Chondrocyte (in vitro differentiated cells): ENCODE data around the gene NLGN4Y. TPM values are rescaled to one million over a fixed set of nuclear protein-coding genes. Genes with fewer than 3 reads are reported as not detected.

ENCODE experiments used
- DNase-seq: peaks from one replicate; pipeline ENCODE4 v3.0.0; 2021; ENCODE audit warnings: mixed read lengths, low spot score
- H3K27ac Mint-ChIP-seq: one replicate; pipeline ENCODE4 v1.8.0; 2021; ENCODE audit warnings: mild to moderate bottlenecking, moderate library complexity, mixed read lengths; ENCODE audit not compliant: unreplicated experiment
- H3K27me3 Mint-ChIP-seq: 2 replicates; pipeline ENCODE4 v1.8.0; 2021; ENCODE audit warnings: low read depth, mixed read lengths
- H3K36me3 Mint-ChIP-seq: 2 replicates; pipeline ENCODE4 v1.8.0; 2021; ENCODE audit warnings: low read depth, mixed read lengths
- H3K4me1 Mint-ChIP-seq: 2 replicates; pipeline ENCODE4 v1.8.0; 2021; ENCODE audit warnings: low read depth, mild to moderate bottlenecking, mixed read lengths
- H3K4me3 Mint-ChIP-seq: one replicate; pipeline ENCODE4 v1.8.0; 2021; ENCODE audit warnings: mild to moderate bottlenecking, moderate library complexity, mixed read lengths; ENCODE audit not compliant: unreplicated experiment
- H3K9me3 Mint-ChIP-seq: 2 replicates; pipeline ENCODE4 v1.8.0; 2021; ENCODE audit warnings: low read depth, mixed read lengths
- CTCF ChIP-seq: fragments of 200-600 bp; sonication (generic); IDR thresholded peaks from 2 replicates; pipeline ENCODE4 v1.5.0; 2021; ENCODE audit warnings: antibody characterized with exemption, mild to moderate bottlenecking, moderate library complexity
- total RNA-seq: library from RNA; stranded (reverse); gene quantifications from 3 replicates; pipeline ENCODE4 v1.2.1, GENCODE V29; 2021

The NLGN4Y gene
- total RNA-seq, 1 donor from 2014 or later = not detected

- no peaks in the 10 kb centered on the region for H3K27me3 Mint-ChIP-seq
- DNase-seq = no peak
- no peak overlapping the region for H3K27ac Mint-ChIP-seq
- no peak for TF ChIP-seq CTCF
- H3K4me1 Mint-ChIP-seq = no peaks in the 10 kb centered on the region
- no peaks in the 10 kb centered on the region for H3K9me3 Mint-ChIP-seq
- no peaks in the 10 kb centered on the region for H3K36me3 Mint-ChIP-seq
- H3K4me3 Mint-ChIP-seq = no peak overlapping the region
These were observed 347.6 kb downstream of the NLGN4Y start for GRCh38 chrY:14871971-14872370.
